Skeletal muscle satellite cell (primary cell): Measurements from ENCODE around the gene HAS3.

Experiments
- H3K27me3 ChIP-seq: 2 replicates; pipeline ENCODE4 v1.7.0; 2013; ENCODE audit warnings: low read length; ENCODE audit not compliant: control insufficient read depth, insufficient read depth
- H3K36me3 ChIP-seq: 2 replicates; pipeline ENCODE4 v1.7.0; 2013; ENCODE audit warnings: mild to moderate bottlenecking, control low read depth, low read length; ENCODE audit not compliant: insufficient read depth
- H3K4me1 ChIP-seq: 2 replicates; pipeline ENCODE4 v1.7.0; 2013; ENCODE audit warnings: low read length; ENCODE audit not compliant: control insufficient read depth, insufficient read depth
- H3K4me2 ChIP-seq: 2 replicates; pipeline ENCODE4 v1.7.0; 2013; ENCODE audit warnings: mild to moderate bottlenecking, low read length
- H3K4me3 ChIP-seq: 2 replicates; pipeline ENCODE4 v1.7.0; 2013; ENCODE audit warnings: low read length
- H3K9ac ChIP-seq: 2 replicates; pipeline ENCODE4 v1.7.0; 2013; ENCODE audit warnings: mild to moderate bottlenecking, low read depth, low read length, moderate library complexity
- H3K9me3 ChIP-seq: replicated peaks from 2 replicates; pipeline ENCODE4 v1.7.0; 2013; ENCODE audit warnings: mild to moderate bottlenecking, control low read depth, low read length

HAS3 gene

DNA sequence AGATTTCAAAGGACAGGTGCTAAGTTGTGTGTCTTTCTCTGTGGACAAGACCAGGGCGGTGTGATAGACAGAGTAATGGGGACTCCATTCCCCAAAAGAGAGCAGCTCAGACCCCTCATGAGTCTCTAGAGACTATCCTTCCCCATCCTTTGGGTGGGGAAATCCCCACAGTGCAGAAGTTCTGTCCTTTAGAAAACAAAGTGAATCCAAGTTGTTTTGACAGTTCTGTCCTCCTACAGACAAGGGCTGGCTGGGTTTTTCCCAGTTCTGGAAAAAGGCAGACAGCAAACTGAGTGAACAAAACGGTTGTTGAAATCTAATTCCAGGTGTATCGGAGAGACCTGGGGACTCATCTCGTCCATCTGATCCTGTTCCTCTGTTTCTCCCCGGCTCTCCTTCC, 11.0 kb upstream of the HAS3 start:
- Histone ChIP-seq H3K4me3 (no peak overlapping the region), H3K4me1 (peaks cover under 1% of the 10 kb centered on the region), H3K9ac (no peak overlapping the region), H3K27me3 (no peaks in the 10 kb centered on the region), H3K36me3 (no peaks in the 10 kb centered on the region), H3K9me3 (no peaks in the 10 kb centered on the region), H3K4me2 (no peak overlapping the region)

DNA sequence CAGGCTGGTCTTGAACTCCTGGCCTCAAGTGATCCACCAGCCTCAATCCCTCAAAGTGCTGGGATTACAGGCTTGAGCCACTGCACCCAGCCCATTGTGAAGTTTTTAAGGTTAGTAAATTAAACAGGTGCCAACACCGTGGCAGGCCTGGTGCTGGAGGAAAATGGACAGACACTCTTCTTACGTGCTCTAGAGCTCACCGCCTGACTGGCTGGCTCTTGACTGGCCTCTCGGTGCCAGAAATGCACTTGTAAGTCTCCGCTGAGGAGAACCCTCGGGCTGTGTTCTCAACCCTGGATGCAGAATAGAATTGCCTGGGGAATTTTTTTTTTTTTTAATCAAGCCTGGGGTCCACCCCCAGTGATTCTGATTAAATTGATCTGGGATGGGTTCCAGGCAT, 10.3 kb upstream of the HAS3 start:
- no peak overlapping the region for H3K4me2 ChIP-seq
- no peaks in the 10 kb centered on the region for H3K36me3 ChIP-seq
- no peak overlapping the region for H3K4me3 ChIP-seq
- no peak overlapping the region for H3K9ac ChIP-seq
- H3K9me3 ChIP-seq = no peaks in the 10 kb centered on the region
- H3K4me1 ChIP-seq = no peaks in the 10 kb centered on the region
- H3K27me3 ChIP-seq = no peaks in the 10 kb centered on the region

DNA sequence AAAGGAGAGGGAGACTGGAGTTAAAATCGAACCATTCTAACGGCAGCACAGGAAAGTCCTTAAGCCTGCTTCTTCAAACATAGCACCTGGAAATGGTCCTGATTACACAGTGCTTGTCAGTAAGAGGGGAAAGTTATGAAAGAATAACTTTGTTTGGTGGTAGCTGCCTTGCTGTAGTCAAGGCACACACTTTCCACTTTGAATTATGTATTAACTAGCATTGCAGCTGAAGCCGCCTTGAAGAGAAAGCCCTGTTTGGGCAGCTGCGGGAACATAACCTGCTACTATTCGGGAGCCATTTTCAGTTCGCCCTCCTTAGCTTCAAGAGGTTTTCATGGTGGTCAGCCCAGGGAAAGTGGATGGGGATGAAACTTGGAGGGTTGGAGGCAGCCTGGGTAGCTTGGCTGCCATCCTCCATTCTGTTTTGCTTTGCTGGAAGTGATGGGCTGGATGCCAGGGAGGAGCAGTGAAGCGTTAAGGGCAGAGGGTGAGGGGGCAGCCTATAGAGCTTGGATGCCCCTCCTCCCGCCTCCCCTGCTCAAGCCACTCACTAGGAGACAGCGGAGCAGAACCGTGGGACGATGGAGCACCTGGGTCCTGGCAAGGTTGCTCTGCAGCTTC, 5.3 kb upstream of the HAS3 start:
- Histone ChIP-seq H3K9ac (no peak overlapping the region), H3K4me3 (no peak overlapping the region), H3K4me1 (peaks cover 3% of the 10 kb centered on the region), H3K36me3 (no peaks in the 10 kb centered on the region), H3K27me3 (no peaks in the 10 kb centered on the region), H3K9me3 (no peaks in the 10 kb centered on the region), H3K4me2 (no peak overlapping the region)

DNA sequence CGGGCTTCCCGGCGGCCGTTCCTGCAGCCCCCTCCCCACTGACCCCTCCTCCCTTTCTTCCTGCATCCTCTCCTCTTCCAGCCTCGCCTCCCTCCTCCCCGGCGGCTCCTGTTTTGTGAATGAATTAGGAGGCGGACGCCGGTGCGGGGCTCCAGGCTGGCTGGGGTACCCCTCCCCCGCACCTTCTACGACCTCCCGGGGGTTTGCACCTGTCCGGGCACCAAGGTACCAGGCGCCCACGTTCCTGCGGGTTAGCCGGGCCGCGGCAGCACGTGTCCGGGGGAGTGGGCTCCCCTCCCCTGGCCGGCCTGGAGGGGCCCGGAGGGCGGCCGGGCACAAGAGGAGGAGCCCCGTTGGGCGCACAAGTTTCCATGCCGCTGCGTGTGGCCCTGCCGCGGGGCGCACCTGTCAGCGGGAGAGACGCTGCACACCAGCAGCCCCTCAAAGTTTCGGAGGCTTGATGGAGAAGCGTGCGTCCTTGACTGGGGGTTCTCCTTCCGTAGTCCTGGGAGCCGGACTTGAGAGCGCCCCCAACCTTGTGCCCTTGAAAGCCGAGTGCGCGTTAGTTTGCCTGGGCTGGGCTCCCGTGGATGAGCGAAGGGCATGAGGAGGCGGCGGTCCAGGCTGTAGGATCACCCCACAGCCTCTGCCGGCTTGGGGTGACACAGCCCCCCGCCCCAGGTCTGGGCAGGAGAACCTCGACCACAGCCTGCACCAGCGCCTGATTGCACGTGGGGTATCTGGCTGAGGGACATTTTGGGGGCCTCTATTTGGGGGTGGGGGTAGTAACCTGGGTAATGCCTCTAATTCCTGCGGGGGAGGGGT, 1.2 kb downstream of the HAS3 start:
- peak overlapping the region; percentile 25 for H3K9ac ChIP-seq
- H3K9me3 ChIP-seq = no peaks in the 10 kb centered on the region
- H3K27me3 ChIP-seq = peaks cover 21% of the 10 kb centered on the region
- peaks cover 24% of the 10 kb centered on the region for H3K4me1 ChIP-seq
- H3K4me2 ChIP-seq = peak overlapping the region; percentile 85
- peaks cover 4% of the 10 kb centered on the region for H3K36me3 ChIP-seq
- H3K4me3 ChIP-seq = peak overlapping the region; percentile 71

DNA sequence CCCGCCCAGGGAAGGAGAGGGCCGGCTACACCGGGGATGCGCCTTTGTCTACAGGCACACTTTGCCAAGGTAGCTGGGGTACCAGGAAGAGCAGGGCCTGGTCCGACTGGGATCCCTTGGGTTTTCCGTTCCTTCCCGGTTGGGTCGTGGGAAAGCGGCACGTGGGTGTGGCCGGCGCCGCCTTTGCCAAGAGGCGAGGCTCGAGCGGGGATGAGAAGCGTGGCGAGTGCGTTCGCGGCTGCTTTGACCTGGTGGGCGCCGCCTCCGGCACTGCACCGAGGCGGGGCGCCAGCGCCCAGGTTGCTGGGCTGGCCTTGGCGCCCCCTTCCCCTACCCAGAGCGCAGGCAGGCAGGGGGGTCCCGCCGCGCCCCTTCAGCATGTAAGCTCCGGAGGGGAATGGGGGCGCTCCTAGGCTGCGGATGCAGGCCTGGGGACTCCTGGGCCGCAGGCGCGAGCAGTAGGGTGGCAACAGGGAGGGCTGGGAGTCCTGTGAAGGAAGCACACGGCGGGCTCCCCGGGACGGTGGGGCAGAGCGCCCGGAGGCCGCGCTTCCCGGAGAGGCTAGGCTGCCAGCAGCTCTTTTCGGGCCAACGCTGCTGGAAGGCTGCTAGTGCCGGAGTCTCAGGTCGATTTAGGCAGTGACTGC, 2.0 kb downstream of the HAS3 start:
- no peaks in the 10 kb centered on the region for H3K9me3 ChIP-seq
- H3K9ac ChIP-seq = no peak overlapping the region
- H3K4me2 ChIP-seq = peak overlapping the region; percentile 85
- peak overlapping the region; percentile 71 for H3K4me3 ChIP-seq
- peaks cover 4% of the 10 kb centered on the region for H3K36me3 ChIP-seq
- H3K4me1 ChIP-seq = peaks cover 23% of the 10 kb centered on the region
- H3K27me3 ChIP-seq = peaks cover 21% of the 10 kb centered on the region

DNA sequence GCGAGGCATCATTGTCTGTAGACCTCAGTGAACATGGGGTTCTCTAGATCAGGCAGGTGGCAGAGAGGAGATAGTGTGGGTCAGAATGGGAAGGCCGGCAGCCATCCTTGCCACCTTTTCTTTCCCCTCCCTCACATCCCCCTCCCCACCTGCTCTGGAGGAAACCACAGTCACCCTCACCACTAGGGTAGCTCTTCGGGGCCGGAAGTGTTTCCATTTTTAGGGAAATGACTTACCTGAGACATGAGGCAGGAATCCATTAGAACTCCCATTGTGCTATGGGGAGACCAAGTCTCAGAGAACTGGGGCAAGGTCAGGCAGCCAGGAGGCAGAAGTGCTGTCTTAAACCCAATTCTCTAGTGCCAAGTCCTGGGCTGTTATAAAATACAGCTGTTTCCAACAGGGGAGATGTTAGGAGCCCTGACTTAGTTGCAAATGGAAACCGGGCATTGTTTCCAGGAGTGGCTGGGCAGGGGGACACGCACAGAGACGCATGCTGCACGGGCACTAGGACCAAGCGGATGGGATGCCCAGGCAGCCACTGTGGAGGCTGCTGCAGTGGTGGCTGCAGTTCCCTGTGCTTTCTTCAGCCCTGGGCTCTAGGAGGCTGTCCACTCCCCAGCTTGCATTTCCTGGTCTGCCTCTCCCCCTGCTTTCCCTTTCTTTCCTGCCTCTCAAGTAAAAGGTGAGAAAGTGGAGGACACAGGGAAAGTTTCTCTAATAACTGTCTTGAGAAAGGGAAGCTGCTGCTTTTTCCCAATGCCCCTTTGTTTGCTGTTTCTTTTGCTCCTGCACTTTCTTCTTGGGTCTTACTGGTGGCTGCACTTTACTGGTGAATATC, 2.8 kb downstream of the HAS3 start:
- H3K4me1 ChIP-seq = peaks cover 21% of the 10 kb centered on the region
- no peaks in the 10 kb centered on the region for H3K9me3 ChIP-seq
- H3K36me3 ChIP-seq = peaks cover 4% of the 10 kb centered on the region
- H3K4me3 ChIP-seq = no peak overlapping the region
- peaks cover 21% of the 10 kb centered on the region for H3K27me3 ChIP-seq
- H3K9ac ChIP-seq = no peak overlapping the region
- H3K4me2 ChIP-seq = no peak overlapping the region

DNA sequence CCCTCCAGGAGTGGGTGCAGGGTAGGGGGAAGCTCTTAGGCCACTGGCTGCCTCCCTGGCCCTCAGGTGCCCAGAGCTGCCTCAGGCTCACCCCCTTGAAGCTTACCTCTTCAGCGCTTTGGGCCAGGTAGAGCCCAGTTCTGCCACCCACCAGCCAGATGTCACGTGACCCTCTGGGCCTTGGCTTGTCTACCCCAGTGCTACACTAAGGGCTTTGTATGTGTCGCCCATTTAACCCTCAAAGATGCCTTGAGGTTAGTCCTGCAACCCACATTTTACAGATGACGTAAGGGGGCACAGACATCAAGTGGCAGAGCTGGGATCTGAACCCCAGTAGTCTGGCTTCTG, 3.4 kb downstream of the HAS3 start:
- H3K9ac ChIP-seq = no peak overlapping the region
- no peaks in the 10 kb centered on the region for H3K9me3 ChIP-seq
- H3K36me3 ChIP-seq = peaks cover 5% of the 10 kb centered on the region
- H3K27me3 ChIP-seq = peaks cover 21% of the 10 kb centered on the region
- H3K4me3 ChIP-seq = no peak overlapping the region
- H3K4me1 ChIP-seq = peaks cover 21% of the 10 kb centered on the region
- H3K4me2 ChIP-seq = no peak overlapping the region

DNA sequence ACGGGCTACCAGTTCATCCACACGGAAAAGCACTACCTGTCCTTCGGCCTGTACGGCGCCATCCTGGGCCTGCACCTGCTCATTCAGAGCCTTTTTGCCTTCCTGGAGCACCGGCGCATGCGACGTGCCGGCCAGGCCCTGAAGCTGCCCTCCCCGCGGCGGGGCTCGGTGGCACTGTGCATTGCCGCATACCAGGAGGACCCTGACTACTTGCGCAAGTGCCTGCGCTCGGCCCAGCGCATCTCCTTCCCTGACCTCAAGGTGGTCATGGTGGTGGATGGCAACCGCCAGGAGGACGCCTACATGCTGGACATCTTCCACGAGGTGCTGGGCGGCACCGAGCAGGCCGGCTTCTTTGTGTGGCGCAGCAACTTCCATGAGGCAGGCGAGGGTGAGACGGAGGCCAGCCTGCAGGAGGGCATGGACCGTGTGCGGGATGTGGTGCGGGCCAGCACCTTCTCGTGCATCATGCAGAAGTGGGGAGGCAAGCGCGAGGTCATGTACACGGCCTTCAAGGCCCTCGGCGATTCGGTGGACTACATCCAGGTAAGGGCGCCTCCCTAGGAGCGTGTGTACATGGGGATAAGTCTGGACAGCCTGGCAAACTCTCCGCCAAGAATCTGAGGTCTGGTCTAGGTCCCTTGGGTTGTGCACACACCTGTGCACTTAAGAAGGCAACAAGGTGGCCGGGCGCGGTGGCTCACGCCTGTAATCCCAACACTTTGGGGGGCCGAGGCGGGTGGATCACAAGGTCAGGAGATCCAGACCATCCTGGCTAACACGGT, 4.2 kb downstream of the HAS3 start:
- no peaks in the 10 kb centered on the region for H3K9me3 ChIP-seq
- peaks cover 13% of the 10 kb centered on the region for H3K36me3 ChIP-seq
- peaks cover 21% of the 10 kb centered on the region for H3K4me1 ChIP-seq
- peaks cover 21% of the 10 kb centered on the region for H3K27me3 ChIP-seq
- H3K9ac ChIP-seq = no peak overlapping the region
- no peak overlapping the region for H3K4me2 ChIP-seq
- no peak overlapping the region for H3K4me3 ChIP-seq

DNA sequence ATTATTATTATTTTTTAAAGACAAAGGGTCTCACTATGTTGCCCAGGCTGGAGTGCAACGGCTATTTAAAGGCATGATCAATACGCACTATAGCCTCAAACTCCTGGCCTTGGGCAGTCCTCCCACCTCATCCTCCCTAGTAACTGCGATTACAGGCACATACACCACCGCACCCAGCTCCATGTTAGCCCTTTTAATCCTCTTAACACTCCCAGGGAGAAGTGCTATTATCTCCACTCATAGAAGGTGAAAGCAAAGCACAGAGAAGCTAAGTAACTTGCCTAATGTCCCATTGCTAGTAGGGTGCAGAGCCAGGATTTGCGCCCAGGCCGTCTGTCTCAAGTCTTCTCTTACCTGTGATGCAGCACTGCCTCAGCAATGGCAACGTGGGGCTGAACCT, 5.0 kb downstream of the HAS3 start:
- Histone ChIP-seq H3K4me2 (no peak overlapping the region), H3K36me3 (peaks cover 20% of the 10 kb centered on the region), H3K4me3 (no peak overlapping the region), H3K9ac (no peak overlapping the region), H3K4me1 (peaks cover 21% of the 10 kb centered on the region), H3K9me3 (no peaks in the 10 kb centered on the region), H3K27me3 (peaks cover 21% of the 10 kb centered on the region)

DNA sequence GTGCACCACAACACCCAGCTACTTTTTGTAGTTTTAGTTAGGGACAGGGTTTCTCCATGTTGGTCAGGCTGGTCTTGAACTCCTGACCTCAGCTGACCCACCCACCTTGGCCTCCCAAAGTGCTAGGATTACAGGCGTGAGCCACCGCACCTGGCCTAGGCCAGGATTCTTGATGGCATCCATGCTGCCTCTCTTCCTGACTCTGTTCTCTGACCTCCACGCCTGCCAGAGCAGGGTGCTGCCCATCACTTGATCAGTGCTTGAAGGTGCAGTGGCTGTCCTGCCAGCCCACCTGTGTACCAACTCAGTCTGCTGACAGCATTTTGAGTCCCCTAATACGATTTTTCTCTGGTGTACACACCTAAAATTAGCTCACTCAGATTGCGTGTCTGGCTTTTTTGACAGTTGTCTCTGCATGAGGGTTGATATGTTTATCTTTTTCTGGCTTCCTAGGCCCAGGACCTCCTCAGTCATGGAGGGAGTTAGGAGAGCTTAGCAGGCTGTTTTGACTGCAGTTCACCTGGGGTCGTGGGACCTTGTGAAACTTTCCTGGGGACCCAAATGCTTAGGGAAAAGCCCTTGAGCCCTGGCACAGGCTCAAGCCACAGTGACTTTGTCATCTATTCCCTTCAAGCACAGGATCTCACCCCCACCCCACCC, 5.9 kb downstream of the HAS3 start:
- Histone ChIP-seq H3K9me3 (no peaks in the 10 kb centered on the region), H3K36me3 (peaks cover 25% of the 10 kb centered on the region), H3K4me1 (peaks cover 15% of the 10 kb centered on the region), H3K27me3 (peaks cover 21% of the 10 kb centered on the region), H3K9ac (no peak overlapping the region), H3K4me2 (no peak overlapping the region), H3K4me3 (no peak overlapping the region)
